ENCODE results near the gene HIVEP3. TPM values are rescaled to one million over a fixed set of nuclear protein-coding genes. Genes with fewer than 3 reads are reported as not detected.

HIVEP3 gene
- total RNA-seq, 2 donors from 2014 or later, result 0.13 to 0.99 TPM

DNA sequence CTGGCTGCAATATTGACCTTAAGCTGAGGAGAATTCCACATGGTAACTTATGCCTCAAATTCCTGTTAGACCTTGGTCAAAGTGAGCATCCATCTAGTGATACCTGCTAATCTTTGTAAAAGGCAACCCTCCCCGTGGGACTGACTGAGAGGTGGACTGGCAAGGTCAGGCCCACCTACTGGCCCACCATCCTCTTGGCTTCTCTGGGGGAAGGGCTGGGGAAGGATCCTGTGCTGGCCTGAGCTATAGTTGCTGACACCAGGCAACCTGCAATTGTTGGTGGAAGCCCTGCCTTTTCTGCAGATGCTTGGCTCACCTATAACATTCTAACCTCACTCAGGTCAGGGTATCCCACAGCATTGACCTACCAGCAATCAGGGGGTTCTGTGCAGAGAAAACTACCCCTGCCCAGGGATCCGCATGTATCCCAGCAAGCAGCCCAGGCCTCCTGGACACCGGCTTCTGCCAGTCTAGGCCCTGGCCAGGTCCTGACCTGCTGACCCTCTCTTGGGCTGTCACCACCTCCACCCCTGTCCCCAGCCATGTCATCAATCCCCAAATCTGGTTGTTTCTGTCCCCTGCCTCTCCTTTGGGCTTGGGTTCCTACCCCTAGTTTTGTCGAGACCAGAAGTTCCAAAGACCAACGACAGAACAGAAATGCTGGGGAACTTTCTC, 326.1 kb downstream of the HIVEP3 start:
- no peaks in the 10 kb centered on the region for H3K4me1 Mint-ChIP-seq
- Histone ChIP-seq H3K9ac (ENCODE audit: extremely low read depth, low read length, poor library complexity, severe bottlenecking) (no peak overlapping the region), H3K4me1 (ENCODE audit: control insufficient read depth, insufficient read depth, low read length) (no peaks in the 10 kb centered on the region), H3K27ac (ENCODE audit: low read depth, low read length) (no peak overlapping the region), H3K36me3 (ENCODE audit: control insufficient read depth, insufficient read depth, low read length) (no peaks in the 10 kb centered on the region), H3K4me3 (ENCODE audit: low read length) (no peak overlapping the region), H3K27me3 (ENCODE audit: control insufficient read depth, insufficient read depth, low read length, poor library complexity, severe bottlenecking) (no peaks in the 10 kb centered on the region), H3K9me3 (ENCODE audit: control insufficient read depth, low read length) (no peaks in the 10 kb centered on the region)
- H3K9me3 Mint-ChIP-seq, result no peaks in the 10 kb centered on the region
- H3K27me3 Mint-ChIP-seq (ENCODE audit: insufficient read depth), result peaks cover 4% of the 10 kb centered on the region
- H3K4me3 Mint-ChIP-seq, result no peak overlapping the region
- TF ChIP-seq, protein P1, sequence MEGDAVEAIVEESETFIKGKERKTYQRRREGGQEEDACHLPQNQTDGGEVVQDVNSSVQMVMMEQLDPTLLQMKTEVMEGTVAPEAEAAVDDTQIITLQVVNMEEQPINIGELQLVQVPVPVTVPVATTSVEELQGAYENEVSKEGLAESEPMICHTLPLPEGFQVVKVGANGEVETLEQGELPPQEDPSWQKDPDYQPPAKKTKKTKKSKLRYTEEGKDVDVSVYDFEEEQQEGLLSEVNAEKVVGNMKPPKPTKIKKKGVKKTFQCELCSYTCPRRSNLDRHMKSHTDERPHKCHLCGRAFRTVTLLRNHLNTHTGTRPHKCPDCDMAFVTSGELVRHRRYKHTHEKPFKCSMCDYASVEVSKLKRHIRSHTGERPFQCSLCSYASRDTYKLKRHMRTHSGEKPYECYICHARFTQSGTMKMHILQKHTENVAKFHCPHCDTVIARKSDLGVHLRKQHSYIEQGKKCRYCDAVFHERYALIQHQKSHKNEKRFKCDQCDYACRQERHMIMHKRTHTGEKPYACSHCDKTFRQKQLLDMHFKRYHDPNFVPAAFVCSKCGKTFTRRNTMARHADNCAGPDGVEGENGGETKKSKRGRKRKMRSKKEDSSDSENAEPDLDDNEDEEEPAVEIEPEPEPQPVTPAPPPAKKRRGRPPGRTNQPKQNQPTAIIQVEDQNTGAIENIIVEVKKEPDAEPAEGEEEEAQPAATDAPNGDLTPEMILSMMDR (conservative IDR thresholded peaks at IDR 0.05), result no peak
- no peaks in the 10 kb centered on the region for H3K36me3 Mint-ChIP-seq (ENCODE audit: low read depth)
- peak; percentile 16 for DNase-seq
- H3K27ac Mint-ChIP-seq, result no peak overlapping the region
- 80 to 91% methylated on average over 1 to 5 of the region's 5 CpGs for WGBS, 2 experiments (ENCODE audit: insufficient coverage in 1 of 2, insufficient read length in 1 of 2)

DNA sequence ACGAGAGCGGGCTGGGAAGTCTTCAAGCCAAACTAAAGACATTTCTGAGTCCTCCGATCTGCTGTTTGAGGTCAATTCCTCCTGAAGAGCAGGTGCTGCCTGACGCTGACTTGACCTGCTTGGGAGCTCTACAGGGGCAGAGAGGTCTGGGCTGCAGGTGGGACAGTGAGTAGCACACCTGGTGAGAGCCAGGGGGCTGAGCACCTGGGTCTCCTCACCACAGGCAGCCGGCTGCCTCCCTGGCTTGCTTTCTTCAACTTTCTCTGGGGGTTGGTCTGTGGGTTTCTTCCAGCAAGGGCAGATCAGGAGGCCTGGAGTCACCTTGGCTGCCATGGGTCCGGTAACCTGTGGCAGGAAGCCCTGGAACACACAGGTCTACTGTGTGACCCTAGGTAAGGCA, 326.8 kb downstream of the HIVEP3 start:
- Histone ChIP-seq H3K27me3 (ENCODE audit: control insufficient read depth, insufficient read depth, low read length, poor library complexity, severe bottlenecking) (no peaks in the 10 kb centered on the region), H3K9ac (ENCODE audit: extremely low read depth, low read length, poor library complexity, severe bottlenecking) (no peak overlapping the region), H3K36me3 (ENCODE audit: control insufficient read depth, insufficient read depth, low read length) (no peaks in the 10 kb centered on the region), H3K27ac (ENCODE audit: low read depth, low read length) (no peak overlapping the region), H3K9me3 (ENCODE audit: control insufficient read depth, low read length) (no peaks in the 10 kb centered on the region), H3K4me3 (ENCODE audit: low read length) (no peak overlapping the region), H3K4me1 (ENCODE audit: control insufficient read depth, insufficient read depth, low read length) (no peaks in the 10 kb centered on the region)
- Mint-ChIP-seq H3K4me3 (no peak overlapping the region), H3K4me1 (no peaks in the 10 kb centered on the region), H3K27ac (no peak overlapping the region), H3K9me3 (no peaks in the 10 kb centered on the region), H3K27me3 (ENCODE audit: insufficient read depth) (peaks cover 5% of the 10 kb centered on the region), H3K36me3 (ENCODE audit: low read depth) (no peaks in the 10 kb centered on the region)
- DNase-seq, result peak; percentile 35
- 91 to 93% methylated on average over 5 to 6 of the region's 6 CpGs for WGBS, 2 experiments (ENCODE audit: insufficient coverage in 1 of 2, insufficient read length in 1 of 2)
- TF ChIP-seq, protein P1 (conservative IDR thresholded peaks at IDR 0.05), result no peak

DNA sequence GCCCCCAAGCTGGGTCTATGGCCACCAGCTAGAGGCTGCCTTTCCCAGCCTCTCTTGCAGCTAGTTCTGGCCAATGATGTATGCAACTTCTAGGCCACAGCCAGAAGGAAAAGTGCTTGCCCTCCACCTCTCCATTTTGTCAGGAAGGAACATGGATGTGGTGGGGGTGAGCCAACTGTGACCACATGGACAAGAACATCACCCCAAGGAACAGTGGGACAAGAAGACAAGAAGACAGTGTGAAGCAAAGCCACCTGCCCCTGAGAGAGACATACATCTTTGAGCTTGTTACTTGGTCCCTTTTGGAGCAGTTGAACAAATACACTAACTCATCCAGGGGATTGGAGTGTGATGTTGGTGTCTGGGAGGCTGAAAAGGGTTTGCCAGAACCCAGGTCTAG, 328.4 kb downstream of the HIVEP3 start:
- DNase-seq, result peak; percentile 13
- no peaks in the 10 kb centered on the region for H3K36me3 ChIP-seq (ENCODE audit: control insufficient read depth, insufficient read depth, low read length)
- TF ChIP-seq, protein P1 (conservative IDR thresholded peaks at IDR 0.05), result no peak
- H3K27ac ChIP-seq (ENCODE audit: low read depth, low read length), result no peak overlapping the region
- H3K4me1 ChIP-seq (ENCODE audit: control insufficient read depth, insufficient read depth, low read length), result no peaks in the 10 kb centered on the region
- no peak overlapping the region for H3K27ac Mint-ChIP-seq
- H3K4me1 Mint-ChIP-seq, result no peaks in the 10 kb centered on the region
- no peaks in the 10 kb centered on the region for H3K9me3 ChIP-seq (ENCODE audit: control insufficient read depth, low read length)
- H3K36me3 Mint-ChIP-seq (ENCODE audit: low read depth), result no peaks in the 10 kb centered on the region
- no peaks in the 10 kb centered on the region for H3K9me3 Mint-ChIP-seq
- H3K27me3 ChIP-seq (ENCODE audit: control insufficient read depth, insufficient read depth, low read length, poor library complexity, severe bottlenecking), result no peaks in the 10 kb centered on the region
- no peak overlapping the region for H3K4me3 ChIP-seq (ENCODE audit: low read length)
- H3K4me3 Mint-ChIP-seq, result no peak overlapping the region
- H3K9ac ChIP-seq (ENCODE audit: extremely low read depth, low read length, poor library complexity, severe bottlenecking), result no peak overlapping the region
- H3K27me3 Mint-ChIP-seq (ENCODE audit: insufficient read depth), result peaks cover 8% of the 10 kb centered on the region
